ENCODE measurements around the gene KLF11.
"Not testable (repeated sequence)": the region's sequence is repeated elsewhere in the genome, so short reads cannot be mapped to it uniquely, and the experiment has no call there.

The KLF11 gene

DNA sequence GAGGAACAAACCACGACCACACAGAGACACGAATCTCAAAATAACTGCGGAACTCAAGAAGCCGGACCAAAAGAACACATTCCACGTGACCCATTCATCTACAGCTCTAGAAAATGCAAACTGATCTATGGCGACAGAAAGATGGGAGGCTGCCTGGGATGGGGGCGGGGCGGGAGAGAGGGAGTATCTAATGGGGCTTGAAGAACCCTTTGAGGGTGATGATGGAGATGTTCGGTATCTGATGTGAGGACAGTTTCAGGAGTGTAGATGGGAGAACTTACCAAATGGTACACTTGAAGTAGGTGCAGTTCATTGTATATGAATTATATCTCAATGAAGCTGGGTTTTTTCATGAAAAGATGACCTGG, 34.6 kb upstream of the KLF11 start:
- TF ChIP-seq CTCF (IDR thresholded peaks at IDR 0.05; ENCODE audit: borderline replicate concordance, control extremely low read depth, extremely low read depth, insufficient read depth, missing control alignments) = no peak
- DNase-seq (ENCODE audit: low spot score) = no peak
- in situ Hi-C loops (cut with MboI; ENCODE audit: low sequenced_read_pairs, unreplicated experiment) = no loop called here

DNA sequence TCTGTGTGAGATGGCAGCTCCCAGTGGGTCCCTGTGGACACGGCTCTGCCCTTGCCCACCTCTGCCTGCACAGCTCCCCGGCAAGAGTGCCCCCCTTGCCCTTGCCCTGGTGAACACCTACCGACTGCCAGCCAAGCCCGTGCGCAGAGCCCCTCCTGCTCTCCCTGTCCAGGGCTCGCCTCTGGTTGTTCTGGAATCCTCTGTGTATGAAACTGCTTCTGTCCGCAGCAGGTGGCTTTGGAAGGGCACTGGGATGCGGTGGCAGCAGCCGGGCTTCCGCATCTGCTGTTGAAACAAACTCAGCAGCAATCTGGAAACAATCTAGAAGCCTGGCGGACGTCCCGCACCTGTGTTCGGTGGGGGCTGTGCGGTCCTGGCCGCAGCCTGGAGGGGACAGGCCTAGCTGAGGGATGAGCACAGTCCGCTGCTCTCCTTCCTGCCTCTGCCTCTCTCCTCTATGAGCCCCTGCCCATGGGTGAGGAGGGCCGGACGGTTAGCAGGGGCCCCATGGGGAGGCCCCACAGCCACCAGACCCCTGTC, 34.0 kb upstream of the KLF11 start:
- no peak for DNase-seq (ENCODE audit: low spot score)
- in situ Hi-C loops (cut with MboI; ENCODE audit: low sequenced_read_pairs, unreplicated experiment) = no loop called here
- no peak for TF ChIP-seq CTCF (IDR thresholded peaks at IDR 0.05; ENCODE audit: borderline replicate concordance, control extremely low read depth, extremely low read depth, insufficient read depth, missing control alignments)

DNA sequence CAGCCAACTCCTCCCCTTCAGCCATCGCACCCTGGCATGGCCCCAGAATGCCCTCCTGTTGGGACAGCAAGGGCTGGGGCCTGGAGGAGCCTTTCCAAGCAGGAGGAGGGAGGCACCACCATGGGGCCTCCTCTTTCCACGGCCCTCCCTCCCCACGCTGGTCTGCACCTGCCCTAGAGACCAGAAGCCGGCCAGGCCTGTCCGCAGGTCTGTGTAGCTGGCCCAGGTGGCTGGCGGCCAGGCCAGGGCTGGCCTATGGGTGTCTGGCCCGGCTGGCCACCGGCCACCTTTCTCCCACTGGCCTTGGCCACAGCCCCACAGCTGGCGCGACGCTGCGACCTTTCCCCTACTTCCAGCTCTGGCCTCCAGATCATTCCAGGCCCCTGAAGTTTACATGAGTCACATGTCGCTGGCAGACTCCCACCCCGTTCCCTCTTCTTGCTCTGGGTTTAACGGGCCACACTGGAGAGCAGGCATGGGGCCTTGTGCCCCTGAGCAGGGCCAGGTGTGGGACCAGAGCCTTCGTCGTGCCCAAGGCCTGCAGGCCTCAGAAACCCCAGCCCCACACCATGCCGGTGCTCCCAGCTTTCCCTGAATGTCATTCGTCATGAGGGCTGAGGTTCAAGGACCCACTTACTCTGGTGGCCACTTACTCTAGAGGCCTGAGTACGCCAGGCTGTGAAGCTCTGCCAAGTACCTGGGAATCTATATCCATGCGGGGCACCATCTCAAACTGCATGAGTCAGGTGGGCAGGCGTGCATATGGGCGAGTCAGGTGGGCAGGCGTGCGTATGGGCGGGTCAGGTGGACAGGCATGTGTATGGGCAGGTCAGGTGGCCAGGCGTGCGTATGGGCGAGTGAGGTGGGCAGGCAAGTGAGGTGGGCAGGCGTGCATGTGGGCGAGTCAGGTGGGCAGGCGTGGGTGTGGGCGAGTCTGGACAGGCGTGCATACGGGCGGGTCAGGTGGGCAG, 33.3 kb upstream of the KLF11 start:
- no peak for DNase-seq (ENCODE audit: low spot score)
- in situ Hi-C loops (cut with MboI; ENCODE audit: low sequenced_read_pairs, unreplicated experiment) = no loop called here

DNA sequence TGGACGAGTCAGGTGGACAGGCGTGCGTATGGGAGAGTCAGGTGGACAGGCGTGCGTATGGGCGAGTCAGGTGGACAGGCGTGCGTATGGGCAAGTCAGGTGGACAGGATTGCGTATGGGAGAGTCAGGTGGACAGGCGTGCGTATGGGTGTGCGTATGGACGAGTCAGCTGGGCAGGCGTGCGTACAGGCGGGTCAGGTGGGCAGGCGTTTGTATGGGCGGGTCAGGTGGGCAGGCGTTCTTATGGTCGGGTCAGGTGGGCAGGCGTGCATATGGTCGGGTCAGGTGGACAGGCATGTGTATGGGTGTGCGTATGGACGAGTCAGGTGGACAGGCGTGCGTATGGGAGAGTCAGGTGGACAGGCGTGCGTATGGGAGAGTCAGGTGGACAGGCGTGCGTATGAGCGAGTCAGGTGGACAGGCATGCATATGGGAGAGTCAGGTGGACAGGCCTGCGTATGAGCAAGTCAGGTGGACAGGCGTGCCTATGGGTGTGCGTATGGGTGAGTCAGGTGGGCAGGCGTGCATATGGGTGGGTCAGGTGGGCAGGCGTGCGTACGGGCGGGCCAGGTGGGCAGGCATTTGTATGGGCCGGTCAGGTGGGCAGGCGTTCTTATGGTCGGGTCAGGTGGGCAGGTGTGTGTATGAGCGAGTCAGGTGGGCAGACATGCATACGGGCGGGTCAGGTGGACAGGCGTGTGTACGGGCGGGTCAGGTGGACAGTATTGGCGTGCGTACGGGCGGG, 32.3 kb upstream of the KLF11 start:
- DNase-seq (ENCODE audit: low spot score); in situ Hi-C loops (cut with MboI; ENCODE audit: low sequenced_read_pairs, unreplicated experiment): not testable (repeated sequence)

More for the DNA sequence above, 33.3 kb upstream of the KLF11 start:
- TF ChIP-seq CTCF (IDR thresholded peaks at IDR 0.05; ENCODE audit: borderline replicate concordance, control extremely low read depth, extremely low read depth, insufficient read depth, missing control alignments) = no peak

GRCh38 chr2:10011606-10012325, 31.6 kb upstream of the KLF11 start:
- in situ Hi-C loops (cut with MboI; ENCODE audit: low sequenced_read_pairs, unreplicated experiment); DNase-seq (ENCODE audit: low spot score): not testable (repeated sequence)

DNA sequence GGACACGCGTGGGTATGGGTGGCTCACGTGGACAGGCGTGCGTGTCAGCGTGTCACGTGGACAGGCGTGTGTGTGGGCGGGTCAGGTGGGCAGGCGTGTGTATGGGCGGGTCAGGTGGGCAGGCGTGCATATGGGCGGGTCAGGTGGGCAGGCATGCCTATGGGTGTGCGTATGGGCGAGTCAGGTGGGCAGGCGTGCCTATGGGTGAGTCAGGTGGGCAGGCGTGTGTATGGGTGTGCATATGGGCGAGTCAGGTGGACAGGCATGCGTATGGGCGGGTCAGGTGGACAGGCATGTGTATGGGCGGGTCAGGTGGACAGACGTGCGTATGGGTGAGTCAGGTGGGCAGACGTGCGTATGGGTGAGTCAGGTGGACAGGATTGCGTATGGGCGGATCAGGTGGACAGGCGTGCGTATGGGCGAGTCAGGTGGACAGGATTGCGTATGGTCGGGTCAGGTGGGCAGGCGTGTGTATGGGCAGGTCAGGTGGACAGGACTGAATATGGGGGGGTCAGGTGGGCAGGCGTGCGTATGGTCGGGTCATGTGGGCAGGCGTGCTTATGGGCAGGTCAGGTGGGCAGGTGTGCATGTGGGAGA, 30.9 kb upstream of the KLF11 start:
- in situ Hi-C loops (cut with MboI; ENCODE audit: low sequenced_read_pairs, unreplicated experiment) = not testable (repeated sequence)

GRCh38 chr2:10012963-10013461, 30.3 kb upstream of the KLF11 start:
- in situ Hi-C loops (cut with MboI; ENCODE audit: low sequenced_read_pairs, unreplicated experiment) = no loop called here
- no peak for TF ChIP-seq CTCF (IDR thresholded peaks at IDR 0.05; ENCODE audit: borderline replicate concordance, control extremely low read depth, extremely low read depth, insufficient read depth, missing control alignments)
- no peak for DNase-seq (ENCODE audit: low spot score)

More for the DNA sequence above, 30.9 kb upstream of the KLF11 start:
- DNase-seq (ENCODE audit: low spot score) = not testable (repeated sequence)

DNA sequence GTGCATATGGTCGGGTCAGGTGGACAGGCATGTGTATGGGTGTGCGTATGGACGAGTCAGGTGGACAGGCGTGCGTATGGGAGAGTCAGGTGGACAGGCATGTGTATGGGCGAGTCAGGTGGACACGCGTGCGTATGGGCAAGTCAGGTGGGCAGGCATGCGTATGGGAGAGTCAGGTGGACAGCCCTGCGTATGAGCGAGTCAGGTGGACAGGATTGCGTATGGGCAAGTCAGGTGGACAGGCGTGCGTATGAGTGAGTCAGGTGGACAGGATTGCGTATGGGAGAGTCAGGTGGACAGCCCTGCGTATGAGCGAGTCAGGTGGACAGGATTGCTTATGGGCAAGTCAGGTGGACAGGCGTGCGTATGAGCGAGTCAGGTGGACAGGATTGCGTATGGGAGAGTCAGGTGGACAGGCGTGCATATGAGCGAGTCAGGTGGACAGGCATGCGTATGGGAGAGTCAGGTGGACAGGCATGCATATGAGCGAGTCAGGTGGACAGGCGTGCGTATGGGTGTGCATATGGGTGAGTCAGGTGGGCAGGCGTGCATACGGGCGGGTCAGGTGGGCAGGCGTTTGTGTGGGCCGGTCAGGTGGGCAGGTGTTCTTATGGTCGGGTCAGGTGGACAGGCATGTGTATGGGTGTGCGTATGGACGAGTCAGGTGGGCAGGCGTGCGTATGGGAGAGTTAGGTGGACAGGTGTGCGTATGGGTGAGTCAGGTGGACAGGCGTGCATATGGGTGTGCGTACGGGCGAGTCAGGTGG, 29.5 kb upstream of the KLF11 start:
- in situ Hi-C loops (cut with MboI; ENCODE audit: low sequenced_read_pairs, unreplicated experiment); DNase-seq (ENCODE audit: low spot score): not testable (repeated sequence)

All from GM13976 (cell line).